H1 (cell line): ENCODE measurements around the gene LY86. TPM values are rescaled to one million over a fixed set of nuclear protein-coding genes. Genes with fewer than 3 reads are reported as not detected.

Experiments
- CTCF ChIA-PET: fragments of 300-600 bp; sonication (Branson Sonifier 250); formaldehyde crosslinking; loops from one replicate; lab custom pipeline; 2021; ENCODE audit not compliant: partially characterized antibody; lab: Charles Lee
- POLR2A ChIA-PET: fragments of 300-600 bp; sonication (Branson Sonifier 250); formaldehyde crosslinking; loops from one replicate; lab custom pipeline; 2021; ENCODE audit warnings: inconsistent platforms; ENCODE audit not compliant: partially characterized antibody; lab: Charles Lee
- DNase-seq, 2 experiments: peaks; one replicate each; pipeline versions ENCODE4 v3.0.0 to v3.0.0-alpha.2; 2010 to 2022; ENCODE audit warnings: low spot score in 2 of 2, low read depth in 1 of 2, mixed read lengths in 1 of 2
- FAIRE-seq: peaks from 2 replicates; lab custom pipeline; 2011; peaks lifted over from hg19 to GRCh38; lab: Jason Lieb, UNC
- H2AFZ ChIP-seq: 2 replicates; pipeline ENCODE4 v1.8.1; 2012; ENCODE audit warnings: low read length, inconsistent platforms
- H2AK5ac ChIP-seq: 2 replicates; pipeline ENCODE4 v1.6.1; 2013; ENCODE audit warnings: low read depth, low read length
- H2BK120ac ChIP-seq: replicated peaks from 2 replicates; pipeline ENCODE3; 2013; ENCODE audit warnings: low read depth, low read length, inconsistent platforms
- H2BK12ac ChIP-seq: 2 replicates; pipeline ENCODE4 v1.6.1; 2013; ENCODE audit warnings: low read depth, low read length
- H2BK15ac ChIP-seq: 2 replicates; pipeline ENCODE4 v1.6.1; 2013; ENCODE audit warnings: low read length
- H2BK20ac ChIP-seq: 2 replicates; pipeline ENCODE4 v1.6.1; 2013; ENCODE audit warnings: low read length
- H2BK5ac ChIP-seq: 2 replicates; pipeline ENCODE4 v1.6.1; 2013; ENCODE audit warnings: low read depth, low read length
- H3K14ac ChIP-seq: 2 replicates; pipeline ENCODE4 v1.6.1; 2013; ENCODE audit warnings: inconsistent platforms; ENCODE audit not compliant: insufficient read length
- H3K18ac ChIP-seq: 2 replicates; pipeline ENCODE4 v1.6.1; 2013; ENCODE audit warnings: low read length; ENCODE audit errors: extremely low read depth
- H3K23ac ChIP-seq: 2 replicates; pipeline ENCODE4 v1.6.1; 2013; ENCODE audit warnings: inconsistent platforms; ENCODE audit not compliant: insufficient read length
- H3K23me2 ChIP-seq: 2 replicates; pipeline ENCODE4 v1.6.1; 2013; ENCODE audit warnings: low read depth, low read length
- H3K27ac ChIP-seq: 2 replicates; pipeline ENCODE4 v1.6.1; 2011; ENCODE audit warnings: low read depth, low read length, inconsistent platforms
- H3K27me3 ChIP-seq, 4 experiments: replicated peaks in 1 of 4; 1 replicate in 1 of 4; 2 replicates in 3 of 4; pipeline versions ENCODE4 v1.6.1 to v1.8.1; 2011 to 2013; ENCODE audit warnings: low read length in 3 of 4, mild to moderate bottlenecking in 3 of 4, inconsistent platforms in 2 of 4, mixed read lengths in 2 of 4, moderate library complexity in 1 of 4; ENCODE audit not compliant: control insufficient read depth in 3 of 4, insufficient read depth in 3 of 4; ENCODE audit errors: extremely low read depth in 1 of 4
- H3K36me3 ChIP-seq, 4 experiments: 2 replicates each; pipeline versions ENCODE4 v1.6.1 to v1.8.1; 2011 to 2013; ENCODE audit warnings: mild to moderate bottlenecking in 4 of 4, low read length in 3 of 4, moderate library complexity in 2 of 4, control low read depth in 1 of 4, inconsistent platforms in 1 of 4; ENCODE audit not compliant: insufficient read depth in 4 of 4, control insufficient read depth in 2 of 4
- H3K4ac ChIP-seq: replicated peaks from 2 replicates; pipeline ENCODE3; 2013; ENCODE audit warnings: low read length, low read depth, mixed read lengths, inconsistent platforms; ENCODE audit not compliant: insufficient read length
- H3K4me1 ChIP-seq, 4 experiments: replicated peaks in 1 of 4; 1 replicate in 1 of 4; 2 replicates in 3 of 4; pipeline versions ENCODE4 v1.6.1 to v1.8.1; 2011 to 2013; ENCODE audit warnings: low read length in 3 of 4, inconsistent platforms in 2 of 4, mixed read lengths in 1 of 4; ENCODE audit not compliant: insufficient read depth in 4 of 4, control insufficient read depth in 3 of 4
- H3K4me2 ChIP-seq, 2 experiments: 2 replicates each; pipeline versions ENCODE4 v1.6.1 to v1.8.1; 2011 to 2013; ENCODE audit warnings: low read depth in 2 of 2, low read length in 2 of 2, control low read depth in 1 of 2, inconsistent platforms in 1 of 2, mild to moderate bottlenecking in 1 of 2; ENCODE audit not compliant: insufficient read depth in 1 of 2
- H3K4me3 ChIP-seq, 4 experiments: fragments of 200-600, 300-600 bp in 1 of 4; sonication (generic), shearing (Covaris generic), sonication (Bioruptor Twin) in 1 of 4; 2 replicates each; pipeline versions ENCODE4 v1.5.1 to v1.8.1; 2011 to 2016; ENCODE audit warnings: low read length in 4 of 4, low read depth in 3 of 4, control low read depth in 2 of 4, inconsistent platforms in 2 of 4, mild to moderate bottlenecking in 2 of 4, mixed read lengths in 1 of 4, moderate library complexity in 1 of 4; ENCODE audit not compliant: insufficient read depth in 2 of 4; ENCODE audit errors: extremely low read depth in 1 of 4
- H3K56ac ChIP-seq: replicated peaks from 2 replicates; pipeline ENCODE3; 2013; ENCODE audit warnings: low read depth, mild to moderate bottlenecking, mixed read lengths, low read length, inconsistent platforms; ENCODE audit not compliant: insufficient read length
- H3K79me1 ChIP-seq: 2 replicates; pipeline ENCODE4 v1.6.1; 2013; ENCODE audit warnings: low read depth, low read length, control low read depth
- H3K79me2 ChIP-seq, 2 experiments: 2 replicates each; pipeline versions ENCODE4 v1.6.1 to v1.8.1; 2012 to 2013; ENCODE audit warnings: low read length in 2 of 2, mild to moderate bottlenecking in 2 of 2, inconsistent platforms in 1 of 2; ENCODE audit not compliant: insufficient read depth in 2 of 2, control insufficient read depth in 1 of 2
- H3K9ac ChIP-seq, 4 experiments: replicated peaks in 1 of 4; 1 replicate in 1 of 4; 2 replicates in 3 of 4; pipeline versions ENCODE4 v1.6.1 to v1.8.1; 2011 to 2013; ENCODE audit warnings: low read depth in 3 of 4, low read length in 3 of 4, control low read depth in 2 of 4, mild to moderate bottlenecking in 2 of 4, moderate library complexity in 2 of 4, inconsistent platforms in 1 of 4; ENCODE audit errors: extremely low read depth in 1 of 4
- H3K9me3 ChIP-seq, 2 experiments: 2 replicates each; pipeline versions ENCODE4 v1.6.1 to v1.8.1; 2012 to 2013; ENCODE audit warnings: mild to moderate bottlenecking in 2 of 2, moderate library complexity in 2 of 2, control low read depth in 1 of 2, inconsistent platforms in 1 of 2, low read depth in 1 of 2, low read length in 1 of 2, mixed read lengths in 1 of 2; ENCODE audit not compliant: insufficient read depth in 2 of 2
- H4K20me1 ChIP-seq, 2 experiments: replicated peaks in 1 of 2; 2 replicates each; pipeline versions ENCODE3 to v1.8.1; 2011 to 2013; ENCODE audit warnings: inconsistent platforms in 2 of 2, low read length in 2 of 2, mild to moderate bottlenecking in 1 of 2; ENCODE audit not compliant: insufficient read depth in 2 of 2, control insufficient read depth in 1 of 2
- H4K5ac ChIP-seq: 2 replicates; pipeline ENCODE4 v1.6.1; 2013; ENCODE audit warnings: low read length, low read depth, mixed read lengths, inconsistent platforms; ENCODE audit not compliant: insufficient read length
- H4K8ac ChIP-seq: 2 replicates; pipeline ENCODE4 v1.8.0; 2013; ENCODE audit warnings: mild to moderate bottlenecking, moderate library complexity, low read length, inconsistent platforms; ENCODE audit not compliant: insufficient read depth; ENCODE audit errors: extremely low read depth
- H4K91ac ChIP-seq: replicated peaks from 2 replicates; pipeline ENCODE3; 2013; ENCODE audit warnings: low read length, mixed read lengths, inconsistent platforms; ENCODE audit not compliant: insufficient read length
- ASH2L ChIP-seq: fragments of 200-600, 300-600 bp; sonication (generic); IDR thresholded peaks from one replicate; pipeline ENCODE4 v1.7.1; 2017; ENCODE audit warnings: low read length
- BRCA1 ChIP-seq: IDR thresholded peaks from 2 replicates; pipeline ENCODE4 v1.6.1; 2012; ENCODE audit warnings: low read depth, low read length, improper control_type of control experiment
- CHD1 ChIP-seq: IDR thresholded peaks from 2 replicates; pipeline ENCODE4 v1.6.1; 2012; ENCODE audit warnings: low read depth, low read length, improper control_type of control experiment
- GTF2F1 ChIP-seq: IDR thresholded peaks from 2 replicates; pipeline ENCODE4 v1.6.1; 2012; ENCODE audit warnings: low read depth, low read length, improper control_type of control experiment, borderline replicate concordance
- MAFK ChIP-seq: IDR thresholded peaks from 2 replicates; pipeline ENCODE4 v1.6.1; 2012; ENCODE audit warnings: low read depth, mild to moderate bottlenecking, improper control_type of control experiment, low read length
- SIN3A ChIP-seq, 2 experiments: IDR thresholded peaks in 1 of 2; conservative IDR thresholded peaks in 1 of 2; 2 replicates each; pipeline ENCODE4 v1.6.1; 2011 to 2012; ENCODE audit warnings: low read length in 2 of 2, improper control_type of control experiment in 1 of 2, low read depth in 1 of 2, mild to moderate bottlenecking in 1 of 2
- SP4 ChIP-seq: IDR thresholded peaks from 2 replicates; pipeline ENCODE4 v1.6.1; 2012; ENCODE audit warnings: low read length, inconsistent platforms
- YY1 ChIP-seq: IDR thresholded peaks from 2 replicates; pipeline ENCODE4 v1.6.1; 2011; ENCODE audit warnings: low read depth, mild to moderate bottlenecking, low read length
- WGBS, 2 experiments: shearing (Covaris generic) in 1 of 2; methylation state at CpG; one replicate each; pipeline versions ENCODE4 v1.1.6 to v1.1.7; 2013 to 2015; ENCODE audit warnings: low lambda C conversion rate in 2 of 2, mixed read lengths in 2 of 2, inconsistent platforms in 1 of 2, low coverage in 1 of 2, missing lambda C conversion rate in 1 of 2; ENCODE audit not compliant: insufficient replicate concordance in 2 of 2, insufficient coverage in 1 of 2, insufficient read length in 1 of 2; ENCODE audit errors: extremely low coverage in 1 of 2, missing lambda C conversion rate in 1 of 2; 5-methylcytosine and 5-hydroxymethylcytosine counted together
- polyA plus RNA-seq, 7 experiments: library from polyadenylated mRNA; depleted of rRNA in 3 of 7; stranded (reverse) in 5 of 7; unstranded in 2 of 7; fragments of >200 nt in 5 of 7; fragments of 200-250 nt in 2 of 7; gene quantifications; 1 replicate in 5 of 7; 2 replicates in 1 of 7; 4 replicates in 1 of 7; pipeline versions ENCODE4 v1.2.1 to v1.2.3, GENCODE V29; 2011 to 2013; ENCODE audit warnings: missing spikeins in 2 of 7, mixed read lengths in 2 of 7
- total RNA-seq: library from RNA; stranded (reverse); fragmentation: NEBNext Ultra II Directional; extraction: Animal tissue kit (Norgen Biotek cat#: 25700); gene quantifications from 2 replicates; pipeline ENCODE4 v1.2.1, GENCODE V29; 2021
- TF ChIP-seq, protein P1 (sequence below), 3 experiments: IDR thresholded peaks; 1 replicate in 2 of 3; 2 replicates in 1 of 3; pipeline versions ENCODE4 v1.5.1 to v1.6.1; 2011; ENCODE audit warnings: low read length in 3 of 3, mild to moderate bottlenecking in 3 of 3, inconsistent platforms in 2 of 3, low read depth in 1 of 3, moderate library complexity in 1 of 3; ENCODE audit not compliant: insufficient read depth in 1 of 3; ENCODE audit errors: control extremely low read depth in 1 of 3
- TF ChIP-seq, protein P2 (sequence below): IDR thresholded peaks from 2 replicates; pipeline ENCODE4 v1.6.1; 2012; ENCODE audit warnings: inconsistent platforms

The LY86 gene
- total and polyA plus RNA-seq, 2 of the 8 experiments (the other 6 are each of a cell fraction or from before 2014, with no cell fraction given) = not detected

DNA sequence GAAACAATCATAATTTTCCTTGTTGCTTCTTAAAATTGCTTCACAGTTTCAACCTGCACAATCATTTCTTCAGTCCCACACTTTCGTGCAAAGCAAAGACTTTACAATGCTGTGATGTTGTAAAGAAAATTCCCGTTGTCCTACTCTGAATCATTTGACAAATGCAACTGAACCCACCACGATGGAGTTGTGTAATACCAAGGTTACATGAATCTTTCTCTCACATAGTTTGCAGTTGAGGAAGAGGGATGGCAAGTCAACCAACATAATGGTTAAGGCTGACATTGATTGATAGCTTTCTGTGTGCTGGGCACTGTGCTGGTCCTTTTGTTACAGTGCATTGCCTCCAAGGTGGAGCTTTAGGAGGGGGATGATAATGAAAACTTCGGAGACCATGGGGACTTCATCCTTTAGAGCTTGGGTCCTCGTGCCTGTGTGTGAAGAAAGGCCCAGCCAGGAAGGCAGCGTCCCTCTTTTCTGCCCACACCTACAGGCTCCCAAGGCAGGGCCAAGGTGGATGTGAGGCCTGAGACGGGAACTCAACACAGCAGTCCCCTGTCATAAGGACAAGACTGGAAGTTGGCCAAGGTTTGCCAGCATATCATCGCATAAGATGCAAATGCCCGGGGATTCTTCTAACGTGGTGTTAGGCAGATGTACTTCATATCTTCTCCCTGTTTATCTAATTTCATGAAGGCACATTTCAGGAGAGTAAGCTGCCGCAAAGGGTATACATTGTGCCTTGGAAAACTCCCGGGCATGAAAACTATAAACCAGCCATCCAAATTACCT is 96.9 kb downstream of the LY86 start:
- H2AFZ ChIP-seq = no peak overlapping the region
- H2BK5ac ChIP-seq = no peak overlapping the region
- no peaks in the 10 kb centered on the region for H3K9me3 ChIP-seq
- H2BK20ac ChIP-seq = no peak overlapping the region
- H3K23ac ChIP-seq = no peak overlapping the region
- H3K36me3 ChIP-seq = no peaks in the 10 kb centered on the region
- no peak overlapping the region for H3K14ac ChIP-seq
- no peak overlapping the region for H3K4ac ChIP-seq
- H3K56ac ChIP-seq = no peak overlapping the region
- peak overlapping the region; percentile 13; the same call in 1 of the 2 replicates for H2BK15ac ChIP-seq
- DNase-seq (no peak), FAIRE-seq (no peak)
- H3K4me3 ChIP-seq = no peak overlapping the region
- peaks cover 4% of the 10 kb centered on the region for H3K23me2 ChIP-seq
- H2BK12ac ChIP-seq = no peak overlapping the region; the same call in 1 of the 2 replicates
- H2BK120ac ChIP-seq = no peak overlapping the region
- H3K4me2 ChIP-seq = no peak overlapping the region; a peak in 1 of 4 replicates
- peaks cover 8 to 17% (median 16%) of the 10 kb centered on the region in 4 experiments for H3K4me1 ChIP-seq
- no peak overlapping the region for H3K18ac ChIP-seq
- CTCF ChIA-PET = interaction anchor here (1.6 to 7.2 kb wide), 5 partner anchors 8 to 156 kb away, joined by 3 to 64 read pairs (median 14); no protein-coding TSS in a partner anchor
- H4K5ac ChIP-seq = no peak overlapping the region
- 94% methylated on average over 12 of the region's 12 CpGs; no CpG with 5 or more reads in 1 of the 2 experiments for WGBS, 2 experiments
- H3K79me2 ChIP-seq = no peaks in the 10 kb centered on the region
- no peak overlapping the region for H4K8ac ChIP-seq
- H4K20me1 ChIP-seq = no peaks in the 10 kb centered on the region
- H4K91ac ChIP-seq = no peak overlapping the region
- no peaks in the 10 kb centered on the region for H3K79me1 ChIP-seq
- H3K27me3 ChIP-seq = no peaks in the 10 kb centered on the region
- POLR2A ChIA-PET = no interaction called here
- no peak overlapping the region for H3K27ac ChIP-seq
- TF ChIP-seq BRCA1 = no peak
- TF ChIP-seq CHD1 = no peak
- TF ChIP-seq SIN3A (conservative IDR thresholded peaks at IDR 0.05 in 1 of 2, IDR thresholded peaks at IDR 0.05 in 1 of 2; ENCODE audit: low read depth in 1 of 2, low read length in 2 of 2) = no peak
- no peak for TF ChIP-seq ASH2L
- TF ChIP-seq, protein P1, sequence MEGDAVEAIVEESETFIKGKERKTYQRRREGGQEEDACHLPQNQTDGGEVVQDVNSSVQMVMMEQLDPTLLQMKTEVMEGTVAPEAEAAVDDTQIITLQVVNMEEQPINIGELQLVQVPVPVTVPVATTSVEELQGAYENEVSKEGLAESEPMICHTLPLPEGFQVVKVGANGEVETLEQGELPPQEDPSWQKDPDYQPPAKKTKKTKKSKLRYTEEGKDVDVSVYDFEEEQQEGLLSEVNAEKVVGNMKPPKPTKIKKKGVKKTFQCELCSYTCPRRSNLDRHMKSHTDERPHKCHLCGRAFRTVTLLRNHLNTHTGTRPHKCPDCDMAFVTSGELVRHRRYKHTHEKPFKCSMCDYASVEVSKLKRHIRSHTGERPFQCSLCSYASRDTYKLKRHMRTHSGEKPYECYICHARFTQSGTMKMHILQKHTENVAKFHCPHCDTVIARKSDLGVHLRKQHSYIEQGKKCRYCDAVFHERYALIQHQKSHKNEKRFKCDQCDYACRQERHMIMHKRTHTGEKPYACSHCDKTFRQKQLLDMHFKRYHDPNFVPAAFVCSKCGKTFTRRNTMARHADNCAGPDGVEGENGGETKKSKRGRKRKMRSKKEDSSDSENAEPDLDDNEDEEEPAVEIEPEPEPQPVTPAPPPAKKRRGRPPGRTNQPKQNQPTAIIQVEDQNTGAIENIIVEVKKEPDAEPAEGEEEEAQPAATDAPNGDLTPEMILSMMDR (IDR thresholded peaks at IDR 0.05; ENCODE audit: control extremely low read depth in 1 of 3, insufficient read depth in 1 of 3, low read depth in 1 of 3, low read length in 3 of 3) = no peak
- no peak for TF ChIP-seq SP4
- no peak for TF ChIP-seq YY1
- no peak for TF ChIP-seq MAFK
- TF ChIP-seq GTF2F1 = no peak
- TF ChIP-seq, protein P2, sequence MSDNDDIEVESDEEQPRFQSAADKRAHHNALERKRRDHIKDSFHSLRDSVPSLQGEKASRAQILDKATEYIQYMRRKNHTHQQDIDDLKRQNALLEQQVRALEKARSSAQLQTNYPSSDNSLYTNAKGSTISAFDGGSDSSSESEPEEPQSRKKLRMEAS = no peak
- TF ChIP-seq, all 59 proteins: peak for 0
- Histone ChIP-seq H2AK5ac (no peak overlapping the region), H3K9ac (no peak overlapping the region)
